Stimulated activated CD8-positive, alpha-beta memory T cell treated with anti-CD3 and anti-CD28 coated beads, Interleukin-15, amount 100 ng/mL, for 4 hours (primary cell): ENCODE results near the gene TMC4.

ENCODE experiments used
- DNase-seq, 2 donors: peaks; one replicate each; pipeline ENCODE4 v3.0.0-alpha.2; 2020; ENCODE audit warnings: low read depth in 2 of 2

The TMC4 gene

DNA sequence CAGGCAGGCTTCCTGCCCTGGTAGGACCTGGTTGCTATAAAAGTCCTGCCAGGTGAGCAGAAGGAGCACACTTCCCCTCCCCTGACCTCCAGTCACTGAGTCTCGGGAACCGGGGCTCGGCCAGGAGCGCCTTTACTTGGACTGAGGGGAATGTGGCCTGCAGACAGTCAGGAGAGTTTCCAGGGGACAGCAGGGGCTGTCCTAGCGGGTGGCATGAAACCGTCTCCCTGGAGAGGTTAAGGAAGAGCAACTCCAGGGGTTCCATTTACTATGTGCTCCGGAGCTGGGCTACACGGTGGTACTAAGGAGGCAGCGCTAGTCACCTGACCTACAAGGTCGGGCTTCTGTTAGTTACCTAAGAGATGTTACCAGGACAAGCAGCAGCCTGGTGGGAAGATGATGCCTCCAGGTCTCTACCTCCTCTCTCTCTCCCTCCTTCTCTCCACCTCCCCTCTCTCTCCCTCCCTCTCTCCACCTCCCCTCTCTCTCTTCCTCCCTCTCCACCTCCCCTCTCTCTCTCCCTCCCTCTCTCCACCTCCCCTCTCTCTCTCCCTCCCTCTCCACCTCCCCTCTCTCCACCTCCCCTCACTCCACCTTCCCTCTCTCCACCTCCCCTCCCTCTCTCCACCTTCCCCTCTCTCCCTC lies 39.5 kb downstream of the TMC4 start:
- no peak for DNase-seq

DNA sequence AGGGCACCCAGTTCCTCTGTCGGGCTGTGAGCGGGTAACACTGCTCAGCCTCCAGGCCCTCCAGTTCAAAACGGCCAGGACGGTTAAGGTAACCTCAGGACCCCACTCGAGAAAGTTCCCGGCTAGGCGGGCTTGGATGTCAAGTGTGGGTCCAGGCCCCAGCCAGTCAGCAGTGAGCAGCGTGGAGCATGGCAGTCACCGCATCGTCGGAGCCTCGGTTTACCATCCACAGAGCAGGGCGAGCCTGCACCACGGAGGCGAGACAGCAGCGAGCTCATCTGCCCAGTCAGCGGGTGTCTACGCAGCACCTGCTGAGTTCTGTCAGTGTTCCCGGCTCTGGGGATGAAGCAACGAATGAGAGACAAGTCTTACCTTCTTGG lies 43.4 kb downstream of the TMC4 start:
- no peak for DNase-seq

DNA sequence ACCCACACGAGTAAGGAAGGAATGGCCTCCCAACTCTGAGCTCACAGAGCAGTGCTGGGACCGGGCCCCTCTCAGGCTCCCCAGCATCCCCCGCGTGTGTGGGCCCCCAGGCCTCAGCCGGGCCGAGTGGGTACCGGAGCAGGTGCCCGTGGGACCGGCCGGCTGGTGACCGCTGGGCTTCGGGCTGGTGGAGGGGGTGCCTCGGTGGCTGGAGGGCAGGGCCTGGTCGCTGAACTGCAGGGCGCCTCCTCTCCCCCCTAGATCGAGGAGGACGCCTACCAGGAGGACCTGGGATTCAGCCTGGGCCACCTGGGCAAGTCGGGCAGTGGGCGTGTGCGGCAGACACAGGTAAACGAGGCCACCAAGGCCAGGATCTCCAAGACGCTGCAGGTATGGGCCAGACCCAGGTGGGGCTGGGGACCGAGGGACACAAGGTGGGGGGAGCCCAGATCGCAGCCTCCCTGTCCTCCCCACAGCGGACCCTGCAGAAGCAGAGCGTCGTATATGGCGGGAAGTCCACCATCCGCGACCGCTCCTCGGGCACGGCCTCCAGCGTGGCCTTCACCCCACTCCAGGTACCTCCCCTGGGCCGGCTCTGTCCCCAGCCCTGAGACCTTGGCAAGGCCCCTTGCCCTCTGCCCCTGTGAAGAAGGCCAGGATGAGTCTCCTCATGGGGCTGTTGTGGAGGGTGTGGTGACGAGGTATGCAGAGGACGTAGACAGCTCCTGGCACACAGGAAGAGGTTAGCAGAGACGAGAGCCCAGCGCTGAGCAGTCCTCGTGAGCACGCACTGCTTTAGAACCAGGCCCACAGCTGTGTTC lies 44.0 kb downstream of the TMC4 start:
- no peak for DNase-seq

DNA sequence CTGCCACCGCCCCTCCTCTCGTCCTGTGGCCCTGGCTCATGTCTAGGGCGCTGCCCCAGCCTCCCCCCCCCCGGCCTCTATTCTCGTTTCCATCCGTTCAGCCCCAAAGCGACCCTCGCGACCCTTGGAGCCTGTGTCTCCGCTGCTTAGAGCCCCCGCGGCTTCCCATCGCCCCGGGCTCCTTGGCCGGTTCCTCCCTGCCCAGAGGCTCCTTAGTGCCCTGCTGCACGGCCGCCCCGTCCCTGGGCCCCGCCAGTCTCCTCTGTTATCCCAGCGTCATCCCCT lies 44.6 kb downstream of the TMC4 start:
- no peak for DNase-seq

DNA sequence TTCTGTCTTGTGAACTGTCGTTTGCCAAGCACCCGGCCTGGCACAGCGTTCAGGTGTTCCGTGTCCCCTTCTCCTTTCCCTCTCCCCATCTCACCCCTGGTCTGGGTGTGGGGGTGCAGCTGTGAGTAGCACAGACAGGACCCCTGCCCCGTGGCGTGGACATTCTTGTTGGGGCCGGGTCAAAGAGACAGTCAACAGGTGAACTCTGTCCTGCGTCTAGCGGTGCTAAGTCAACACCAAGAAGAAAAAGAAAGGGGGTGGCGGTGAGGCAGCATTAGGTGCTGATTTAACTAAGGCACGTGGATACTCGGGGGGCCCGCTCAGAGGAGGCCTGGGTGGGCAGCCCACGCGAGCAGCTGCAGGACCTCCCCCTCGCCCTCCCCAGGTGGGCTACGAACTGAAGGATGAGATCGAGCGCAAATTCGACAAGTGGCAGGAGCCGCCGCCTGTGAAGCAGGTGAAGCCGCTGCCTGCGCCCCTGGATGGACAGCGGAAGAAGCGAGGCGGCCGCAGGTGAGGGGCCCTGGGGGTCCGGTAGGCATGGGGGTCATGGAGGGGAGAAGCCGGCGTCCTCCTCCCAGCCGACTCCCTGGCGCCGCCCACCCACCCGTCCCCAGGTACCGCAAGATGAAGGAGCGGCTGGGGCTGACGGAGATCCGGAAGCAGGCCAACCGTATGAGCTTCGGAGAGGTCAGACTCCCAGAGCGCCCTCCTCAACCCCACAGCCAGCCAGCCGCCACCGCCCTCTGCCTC lies 45.1 kb downstream of the TMC4 start:
- DNase-seq, result no peak

DNA sequence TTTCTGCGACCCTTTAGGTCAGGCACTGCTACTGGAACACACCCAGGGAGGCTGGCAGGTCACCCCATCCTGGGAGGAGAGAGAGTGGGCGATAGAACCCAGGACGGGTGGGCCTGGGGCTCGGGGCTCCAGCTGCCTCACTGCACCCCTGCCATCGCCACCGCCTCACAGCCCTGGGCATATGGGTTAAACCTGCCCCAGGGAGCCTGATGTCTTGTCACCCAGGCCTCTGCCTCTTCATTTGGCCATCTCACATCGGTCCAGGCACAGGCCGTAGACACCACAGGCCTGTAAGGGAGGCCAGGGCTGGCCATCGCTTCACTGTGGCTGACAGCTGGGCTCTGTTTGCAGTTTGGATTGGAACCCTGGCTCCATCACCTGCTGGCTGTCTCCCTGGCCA lies 47.2 kb downstream of the TMC4 start:
- DNase-seq, result no peak

DNA sequence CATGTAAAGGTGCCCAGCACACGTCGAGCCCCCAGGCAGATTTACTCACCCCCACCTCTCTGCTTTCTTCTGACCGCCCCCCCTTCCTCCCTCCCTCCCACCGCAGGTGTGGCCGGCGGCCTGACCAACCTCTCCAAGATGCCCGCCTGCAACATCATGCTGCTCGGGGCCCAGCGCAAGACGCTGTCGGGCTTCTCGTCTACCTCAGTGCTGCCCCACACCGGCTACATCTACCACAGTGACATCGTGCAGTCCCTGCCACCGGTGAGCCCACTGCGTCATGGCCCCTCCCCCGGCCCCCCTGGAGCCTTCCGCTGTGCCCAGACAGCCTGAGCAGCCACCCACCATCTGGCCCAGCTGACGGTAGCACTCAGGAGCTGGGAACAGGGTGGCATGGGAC lies 48.6 kb downstream of the TMC4 start:
- DNase-seq, result no peak

DNA sequence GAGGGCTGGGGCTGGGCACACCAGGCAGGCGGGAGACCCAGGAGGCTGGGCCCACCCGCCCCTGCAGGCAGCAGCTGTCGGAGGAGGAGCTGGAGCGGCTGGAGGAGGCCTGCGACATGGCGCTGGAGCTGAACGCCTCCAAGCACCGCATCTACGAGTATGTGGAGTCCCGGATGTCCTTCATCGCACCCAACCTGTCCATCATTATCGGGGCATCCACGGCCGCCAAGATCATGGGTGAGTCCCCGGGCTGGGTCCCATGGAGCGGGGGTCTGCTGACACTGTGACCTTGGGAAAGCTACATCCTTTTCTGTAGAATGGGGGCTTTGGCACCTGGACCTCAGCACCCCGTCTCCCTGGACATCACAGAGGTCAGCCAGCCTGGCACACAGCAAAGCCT lies 49.3 kb downstream of the TMC4 start:
- no peak for DNase-seq

DNA sequence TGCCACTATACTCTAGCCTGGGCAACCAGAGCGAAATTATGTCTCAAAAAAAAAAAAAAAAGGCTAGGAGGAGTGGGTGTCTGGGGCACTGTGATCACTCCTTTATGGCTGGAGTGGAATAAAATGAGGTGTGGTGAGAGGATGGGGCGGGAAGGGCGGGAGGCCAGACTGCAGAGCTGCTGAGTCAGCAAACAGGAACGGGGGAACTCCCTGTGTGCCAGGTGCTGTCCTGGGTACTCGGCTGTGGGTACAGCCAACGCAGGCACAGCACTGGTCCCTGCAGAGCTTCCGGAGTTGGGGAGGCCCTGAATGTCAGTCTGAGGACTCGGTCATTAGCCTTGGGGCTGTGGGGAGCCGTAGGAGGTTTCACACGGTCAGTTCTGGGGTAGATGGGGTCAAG lies 51.7 kb downstream of the TMC4 start:
- no peak for DNase-seq

DNA sequence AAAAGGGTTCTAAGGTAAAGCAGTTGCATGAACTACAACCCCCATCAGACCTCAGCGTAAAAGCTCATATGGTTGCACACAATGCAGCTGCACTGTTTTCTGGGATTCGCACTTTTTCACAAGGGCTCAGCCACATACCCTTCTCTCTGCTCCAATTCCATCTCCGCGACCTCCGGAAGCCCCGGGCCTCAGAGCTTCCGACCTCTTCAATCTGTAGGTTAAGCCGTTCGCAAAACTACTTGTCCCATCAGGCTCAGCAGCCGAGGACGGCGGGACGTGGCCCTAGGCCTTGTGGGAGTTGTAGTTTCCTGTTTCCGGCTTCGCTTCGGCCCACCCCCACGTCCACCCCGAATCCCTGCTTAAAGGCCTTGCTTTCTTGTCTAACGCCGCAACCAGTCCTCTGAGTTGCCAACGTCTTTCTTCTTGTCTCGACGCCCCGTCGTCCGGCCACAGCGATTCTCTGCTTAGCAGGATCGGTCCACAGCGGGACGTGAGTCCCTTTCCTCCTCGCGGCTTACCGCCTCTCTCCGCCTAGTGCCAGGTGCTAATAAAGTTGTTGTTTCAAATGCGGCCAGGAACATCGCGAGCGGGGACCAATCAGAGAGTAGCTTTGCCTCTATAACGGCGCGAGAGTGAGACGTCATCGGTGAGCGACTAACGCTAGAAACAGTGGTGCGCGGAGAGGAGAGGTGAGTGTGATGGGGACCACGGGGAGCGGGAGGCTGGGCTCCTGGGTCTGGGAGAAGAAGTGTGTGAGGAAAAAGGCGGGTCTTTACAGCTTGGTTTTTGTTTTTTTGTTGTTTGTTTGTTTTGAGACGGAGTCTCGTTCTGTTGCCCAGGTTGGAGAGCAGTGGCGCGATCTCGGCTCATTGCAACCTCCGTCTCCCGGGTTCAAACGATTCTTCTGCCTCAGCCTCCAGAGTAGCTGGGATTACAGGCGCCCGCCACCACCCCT lies 57.6 kb downstream of the TMC4 start, which contains the start of the genes PRPF31 and TFPT:
Gene PRPF31 (plus strand): TSS at position 646 of the 955 bp plus-strand sequence. CDS start 2,525 bp downstream, outside the sequence.
Gene TFPT (minus strand): TSS at position 549 of the 955 bp plus-strand sequence. CDS start 388 bp downstream, at position 161.
- DNase-seq, result peak; percentile 87 to 97

DNA sequence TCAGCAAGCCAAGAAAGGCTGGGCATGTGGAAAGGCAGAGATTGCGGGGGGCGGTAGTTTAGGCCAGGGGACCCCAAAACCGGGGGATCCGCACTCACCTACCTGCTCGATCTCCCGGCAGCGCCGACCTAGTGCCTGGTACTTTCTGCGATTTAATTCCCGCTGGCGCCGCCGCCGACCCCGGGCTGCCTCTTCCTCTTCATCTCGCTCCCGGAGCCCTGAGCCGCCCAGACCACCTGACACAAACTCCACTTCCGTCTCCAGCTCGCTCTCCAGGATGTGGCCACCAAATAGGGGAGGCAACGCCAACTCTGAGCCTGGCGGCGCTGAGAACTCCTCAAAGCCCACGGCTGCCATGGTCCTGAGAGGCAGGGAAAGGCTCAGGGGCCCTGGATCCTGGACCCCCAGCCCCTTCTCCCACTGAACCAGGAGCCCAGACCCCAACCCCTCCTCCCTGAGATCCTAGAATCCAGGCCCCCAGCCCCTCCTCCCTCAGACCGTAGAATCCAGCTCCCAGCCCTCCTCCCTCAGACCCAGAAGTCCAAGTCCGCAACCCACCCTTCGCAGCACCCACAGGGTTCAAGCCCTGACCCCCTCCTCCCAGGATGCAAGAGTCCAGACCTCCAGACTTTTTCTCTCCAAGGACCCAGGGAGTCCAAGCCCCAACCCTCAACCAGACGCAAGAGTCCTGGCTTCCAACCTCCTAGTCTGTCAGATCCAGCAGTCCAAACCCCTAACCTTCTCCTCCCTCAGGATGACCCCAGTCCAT lies 58.4 kb downstream of the TMC4 start:
- DNase-seq, result no peak
